Measurements from ENCODE around the gene ZNF662. TPM values are rescaled to one million over a fixed set of nuclear protein-coding genes. Genes with fewer than 3 reads are reported as not detected.

The ZNF662 gene
- total RNA-seq, 2 donors from 2014 or later: 8.6 to 15.5 TPM

- Histone ChIP-seq H3K4me3 (no peak overlapping the region), H3K27ac (no peak overlapping the region), H3K4me1 (replicated peaks) (no peaks in the 10 kb centered on the region), H3K36me3 (no peaks in the 10 kb centered on the region), H3K9me3 (no peaks in the 10 kb centered on the region), H3K27me3 (replicated peaks; ENCODE audit: insufficient read depth) (no peaks in the 10 kb centered on the region)
- intact Hi-C loops (cut with DNase I): no loop called here
- DNase-seq (ENCODE audit: low spot score): no peak
- TF ChIP-seq CTCF (IDR thresholded peaks at IDR 0.05) (no peak), POLR2A (IDR thresholded peaks at IDR 0.05) (no peak), POLR2AphosphoS5 (IDR thresholded peaks at IDR 0.05) (no peak)
- 80% methylated on average over 3 of the region's 3 CpGs for WGBS
These were observed 11.0 kb upstream of the ZNF662 start for GRCh38 chr3:42894698-42895579.

- no peak for TF ChIP-seq CTCF (IDR thresholded peaks at IDR 0.05)
- TF ChIP-seq POLR2AphosphoS5 (IDR thresholded peaks at IDR 0.05): no peak
- no peak for TF ChIP-seq POLR2A (IDR thresholded peaks at IDR 0.05)
- intact Hi-C loops (cut with DNase I): no loop called here
- no peak overlapping the region for H3K27ac ChIP-seq
- no peaks in the 10 kb centered on the region for H3K27me3 ChIP-seq (replicated peaks; ENCODE audit: insufficient read depth)
- H3K36me3 ChIP-seq: no peaks in the 10 kb centered on the region
- H3K9me3 ChIP-seq: no peaks in the 10 kb centered on the region
- no peaks in the 10 kb centered on the region for H3K4me1 ChIP-seq (replicated peaks)
- no peak for DNase-seq (ENCODE audit: low spot score)
- no peak overlapping the region for H3K4me3 ChIP-seq
These were observed 10.4 kb upstream of the ZNF662 start for GRCh38 chr3:42895580-42895868.

- Histone ChIP-seq H3K27me3 (replicated peaks; ENCODE audit: insufficient read depth) (no peaks in the 10 kb centered on the region), H3K4me1 (replicated peaks) (no peaks in the 10 kb centered on the region), H3K27ac (no peak overlapping the region), H3K4me3 (no peak overlapping the region), H3K36me3 (no peaks in the 10 kb centered on the region), H3K9me3 (no peaks in the 10 kb centered on the region)
- DNase-seq (ENCODE audit: low spot score): no peak
- intact Hi-C loops (cut with DNase I): no loop called here
- TF ChIP-seq POLR2A (IDR thresholded peaks at IDR 0.05) (no peak), POLR2AphosphoS5 (IDR thresholded peaks at IDR 0.05) (no peak), CTCF (IDR thresholded peaks at IDR 0.05) (no peak)
These were observed 6.9 kb upstream of the ZNF662 start for GRCh38 chr3:42898896-42899675.

GRCh38 chr3:42900226-42901072 is 5.5 kb upstream of the ZNF662 start:
- H3K4me1 ChIP-seq (replicated peaks): no peaks in the 10 kb centered on the region
- TF ChIP-seq CTCF (IDR thresholded peaks at IDR 0.05): no peak
- TF ChIP-seq POLR2A (IDR thresholded peaks at IDR 0.05): no peak
- TF ChIP-seq POLR2AphosphoS5 (IDR thresholded peaks at IDR 0.05): no peak
- no peak overlapping the region for H3K27ac ChIP-seq
- no peak overlapping the region for H3K4me3 ChIP-seq
- no peaks in the 10 kb centered on the region for H3K9me3 ChIP-seq
- intact Hi-C loops (cut with DNase I): no loop called here
- DNase-seq (ENCODE audit: low spot score): no peak
- WGBS: 69% methylated on average over 8 of the region's 8 CpGs
- no peaks in the 10 kb centered on the region for H3K36me3 ChIP-seq
- no peaks in the 10 kb centered on the region for H3K27me3 ChIP-seq (replicated peaks; ENCODE audit: insufficient read depth)

Measured in prostate gland (tissue), 2 donors.